Esophagus squamous epithelium (tissue), 5 donors: ENCODE results near the gene G0S2. TPM values are rescaled to one million over a fixed set of nuclear protein-coding genes. Genes with fewer than 3 reads are reported as not detected.

Experiments used
- DNase-seq: peaks from one replicate; lab custom pipeline; 2025; lab: John Stamatoyannopoulos, UW
- H3K27ac ChIP-seq, 4 donors: fragments of 200-600 bp; sonication (generic); one replicate each; pipeline ENCODE4 v1.5.1; 2016 to 2019; ENCODE audit warnings: mild to moderate bottlenecking in 1 of 4
- H3K27me3 ChIP-seq, 4 donors: fragments of 200-600 bp; sonication (generic); 1 replicate in 3 of 4; 2 replicates in 1 of 4; pipeline versions ENCODE4 v1.5.1 to v1.6.0; 2017 to 2021; ENCODE audit warnings: antibody characterized with exemption in 1 of 4
- H3K36me3 ChIP-seq, 3 donors: fragments of 200-600 bp; sonication (generic); one replicate each; pipeline ENCODE4 v1.5.1; 2016 to 2019
- H3K4me1 ChIP-seq, 3 donors: fragments of 200-600 bp; sonication (generic); one replicate each; pipeline ENCODE4 v1.5.1; 2017 to 2019
- H3K4me3 ChIP-seq, 4 donors: fragments of 200-600 bp; sonication (generic); 1 replicate in 3 of 4; 2 replicates in 1 of 4; pipeline ENCODE4 v1.5.1; 2016 to 2019; ENCODE audit warnings: mild to moderate bottlenecking in 2 of 4, moderate library complexity in 1 of 4
- H3K9me3 ChIP-seq, 3 donors: fragments of 200-600 bp; sonication (generic); one replicate each; pipeline ENCODE4 v1.5.1; 2016 to 2019
- POLR2A ChIP-seq, 4 donors: fragments of 450-650 bp; IDR thresholded peaks; one replicate each; pipeline ENCODE4 v1.6.1; 2017; ENCODE audit warnings: antibody characterized with exemption in 4 of 4, mild to moderate bottlenecking in 4 of 4, moderate library complexity in 3 of 4
- WGBS, 2 donors: methylation state at CpG; one replicate each; pipeline ENCODE4 v1.1.5; 2018; 5-methylcytosine and 5-hydroxymethylcytosine counted together
- intact Hi-C: fragments of 100-400 bp; cut with DNase I; formaldehyde crosslinking; loops from one replicate; pipeline ENCODE4 v1.15.0; 2022
- total RNA-seq, 4 donors: library from RNA; depleted of rRNA; stranded (reverse); fragments of >200 nt; gene quantifications; one replicate each; pipeline ENCODE4 v1.1.0, GENCODE V29; 2016
- TF ChIP-seq, protein P1 (sequence below), 6 experiments: fragments of 450-650 bp in 4 of 6; fragments of 200-600 bp in 2 of 6; sonication (generic) in 2 of 6; IDR thresholded peaks; one replicate each; pipeline ENCODE4 v1.5.1; 2016 to 2019; ENCODE audit warnings: antibody characterized with exemption in 6 of 6, mild to moderate bottlenecking in 4 of 6, moderate library complexity in 4 of 6
- donor health status: DM: yes; HTN: yes; CAD: no.

The G0S2 gene
- total RNA-seq, 4 donors from 2014 or later: 6.7 to 25.2 (median 7.1) TPM

DNA sequence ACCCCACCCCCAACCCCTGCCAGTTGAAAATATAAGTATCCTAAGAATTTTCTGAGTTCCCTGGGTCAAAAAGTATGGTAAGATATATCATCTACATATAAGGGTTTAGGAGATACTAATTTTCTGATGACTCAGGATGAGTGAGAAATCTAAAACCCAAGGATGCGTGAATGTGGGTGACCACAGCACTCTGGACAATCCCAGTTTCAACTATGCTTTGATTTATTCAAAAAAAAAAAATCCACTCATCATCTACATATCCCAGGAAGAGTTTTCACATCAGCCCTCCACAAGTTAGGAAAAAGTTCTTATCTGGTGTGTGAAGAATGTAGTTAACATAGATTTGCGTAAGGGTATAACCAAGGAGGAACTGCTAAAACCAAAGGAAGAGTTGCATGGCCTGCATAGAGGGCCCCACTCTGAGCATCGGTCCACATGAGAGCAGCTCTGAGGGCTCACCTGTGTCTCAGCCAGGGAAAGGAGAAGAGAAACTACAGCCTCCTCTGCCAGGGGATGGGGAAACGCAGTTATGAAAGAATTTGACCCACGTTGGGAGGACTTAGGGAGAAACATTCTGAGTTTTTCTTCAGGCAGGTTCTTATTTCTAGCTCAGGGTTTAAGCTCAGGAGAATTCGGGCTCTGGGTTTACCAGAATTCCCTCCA is 41.7 kb upstream of the G0S2 start:
- intact Hi-C loops: no loop called here
- no peaks in the 10 kb centered on the region for H3K9me3 ChIP-seq
- no peak for TF ChIP-seq POLR2A (IDR thresholded peaks at IDR 0.05)
- TF ChIP-seq, protein P1, sequence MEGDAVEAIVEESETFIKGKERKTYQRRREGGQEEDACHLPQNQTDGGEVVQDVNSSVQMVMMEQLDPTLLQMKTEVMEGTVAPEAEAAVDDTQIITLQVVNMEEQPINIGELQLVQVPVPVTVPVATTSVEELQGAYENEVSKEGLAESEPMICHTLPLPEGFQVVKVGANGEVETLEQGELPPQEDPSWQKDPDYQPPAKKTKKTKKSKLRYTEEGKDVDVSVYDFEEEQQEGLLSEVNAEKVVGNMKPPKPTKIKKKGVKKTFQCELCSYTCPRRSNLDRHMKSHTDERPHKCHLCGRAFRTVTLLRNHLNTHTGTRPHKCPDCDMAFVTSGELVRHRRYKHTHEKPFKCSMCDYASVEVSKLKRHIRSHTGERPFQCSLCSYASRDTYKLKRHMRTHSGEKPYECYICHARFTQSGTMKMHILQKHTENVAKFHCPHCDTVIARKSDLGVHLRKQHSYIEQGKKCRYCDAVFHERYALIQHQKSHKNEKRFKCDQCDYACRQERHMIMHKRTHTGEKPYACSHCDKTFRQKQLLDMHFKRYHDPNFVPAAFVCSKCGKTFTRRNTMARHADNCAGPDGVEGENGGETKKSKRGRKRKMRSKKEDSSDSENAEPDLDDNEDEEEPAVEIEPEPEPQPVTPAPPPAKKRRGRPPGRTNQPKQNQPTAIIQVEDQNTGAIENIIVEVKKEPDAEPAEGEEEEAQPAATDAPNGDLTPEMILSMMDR (IDR thresholded peaks at IDR 0.05): no peak
- H3K36me3 ChIP-seq: peaks cover 0 to 44% (median 0%) of the 10 kb centered on the region in 3 donors
- H3K4me1 ChIP-seq: peaks cover 0 to 36% (median 10%) of the 10 kb centered on the region in 3 donors
- no peak overlapping the region for H3K27ac ChIP-seq
- H3K27me3 ChIP-seq: no peaks in the 10 kb centered on the region
- 77 to 79% methylated on average over 6 of the region's 6 CpGs for WGBS, 2 donors
- no peak for DNase-seq
- no peak overlapping the region for H3K4me3 ChIP-seq

DNA sequence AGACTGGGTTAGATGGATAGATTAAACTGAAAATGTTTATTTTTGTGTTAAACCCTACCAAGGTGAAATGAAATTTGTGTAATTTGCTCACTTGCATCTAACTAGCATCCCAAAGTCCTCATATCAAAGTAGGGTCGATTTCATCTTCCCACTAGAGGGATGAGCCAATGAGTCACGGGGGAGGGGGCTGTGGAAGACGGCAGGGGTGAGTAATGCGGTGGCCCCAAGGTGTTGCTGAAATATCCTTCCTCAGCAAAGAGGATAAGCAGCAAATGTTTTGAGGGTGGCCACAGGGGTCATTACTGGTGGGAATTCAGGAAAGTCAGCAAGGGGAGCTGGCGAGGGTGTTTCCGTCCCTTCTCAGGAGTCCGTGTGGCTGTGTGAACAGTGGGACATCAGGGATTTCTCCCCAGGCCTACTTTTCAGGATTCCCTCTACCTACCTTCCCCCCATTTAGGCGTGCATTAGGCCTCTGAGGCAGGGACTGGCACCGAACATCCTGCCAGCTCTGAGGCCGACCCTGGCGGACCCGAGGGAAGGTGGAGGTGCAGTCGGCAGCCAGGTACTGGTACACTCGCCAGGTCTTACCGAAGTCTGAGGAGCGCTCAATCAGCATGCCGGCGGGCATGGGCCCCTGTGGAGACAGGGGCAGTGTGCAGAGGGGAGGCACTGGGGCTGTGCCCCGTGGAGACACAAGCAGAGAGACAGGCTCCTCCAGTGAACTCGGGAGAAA is 41.0 kb upstream of the G0S2 start:
- Histone ChIP-seq H3K27me3 (no peaks in the 10 kb centered on the region), H3K9me3 (no peaks in the 10 kb centered on the region), H3K36me3 (peaks cover 0 to 45% (median 0%) of the 10 kb centered on the region in 3 donors), H3K27ac (no peak overlapping the region), H3K4me1 (peaks cover 0 to 29% (median 9%) of the 10 kb centered on the region in 3 donors), H3K4me3 (no peak overlapping the region)
- DNase-seq: no peak
- TF ChIP-seq POLR2A (IDR thresholded peaks at IDR 0.05): no peak
- TF ChIP-seq, protein P1 (IDR thresholded peaks at IDR 0.05): no peak
- intact Hi-C loops: no loop called here
- WGBS, 2 donors: 68% methylated on average over 7 to 9 of the region's 20 CpGs

DNA sequence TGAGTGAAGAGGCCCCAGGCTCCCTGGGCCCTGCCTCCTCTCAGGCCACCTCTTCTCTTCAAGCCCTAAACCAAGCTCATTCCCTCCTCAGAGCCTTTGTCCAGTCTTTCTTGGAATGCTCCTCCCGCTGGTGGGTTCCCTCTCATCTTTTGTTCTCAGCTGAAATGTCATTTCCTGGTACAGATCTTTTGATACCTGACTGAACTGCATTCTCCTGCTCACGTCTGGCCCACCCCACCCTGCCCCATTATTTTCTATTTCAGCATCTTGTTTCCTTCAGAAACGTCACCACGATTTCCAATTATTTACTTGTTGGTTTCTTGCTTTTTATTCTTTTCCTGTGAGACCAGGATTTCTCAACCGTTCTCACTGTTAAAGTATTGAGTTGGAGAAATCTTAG is 39.4 kb upstream of the G0S2 start:
- no peak overlapping the region for H3K4me3 ChIP-seq
- H3K4me1 ChIP-seq: peaks cover 0 to 24% (median 0%) of the 10 kb centered on the region in 3 donors
- intact Hi-C loops: no loop called here
- H3K27me3 ChIP-seq: no peaks in the 10 kb centered on the region
- DNase-seq: no peak
- H3K36me3 ChIP-seq: peaks cover 0 to 39% (median 0%) of the 10 kb centered on the region in 3 donors
- H3K9me3 ChIP-seq: no peaks in the 10 kb centered on the region
- WGBS, 2 donors: 70 to 82% methylated on average over 5 of the region's 5 CpGs
- TF ChIP-seq, protein P1 (IDR thresholded peaks at IDR 0.05): no peak
- TF ChIP-seq POLR2A (IDR thresholded peaks at IDR 0.05): no peak
- H3K27ac ChIP-seq: no peak overlapping the region

DNA sequence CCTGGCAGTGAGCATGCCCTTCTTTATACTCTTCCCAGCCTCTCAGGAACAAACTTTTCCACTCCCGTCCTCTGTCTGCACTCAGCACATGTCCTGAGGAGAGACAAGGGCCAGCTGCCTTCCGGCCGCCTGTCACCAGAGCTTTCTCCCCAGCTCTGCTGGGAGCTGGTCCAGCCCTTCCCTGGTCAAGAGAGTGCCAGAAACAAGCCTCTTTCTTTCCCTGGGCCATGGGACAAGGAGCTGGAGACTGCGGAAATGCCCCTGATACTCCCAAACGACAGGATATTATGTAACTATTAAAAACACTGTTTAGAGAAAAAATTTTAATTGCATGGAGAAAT is 33.4 kb upstream of the G0S2 start:
- Histone ChIP-seq H3K4me3 (no peak overlapping the region), H3K9me3 (no peaks in the 10 kb centered on the region), H3K27ac (peak overlapping the region; percentile 38 to 83 (median 70)), H3K4me1 (peaks cover 29 to 71% (median 45%) of the 10 kb centered on the region in 3 donors), H3K36me3 (peaks cover 0 to 17% (median 0%) of the 10 kb centered on the region in 3 donors), H3K27me3 (peaks cover 0 to 5% (median 0%) of the 10 kb centered on the region in 4 donors)
- WGBS, 2 donors: 30 to 59% methylated on average over 2 to 4 of the region's 5 CpGs
- intact Hi-C loops: no loop called here
- TF ChIP-seq, protein P1 (IDR thresholded peaks at IDR 0.05): no peak
- no peak for TF ChIP-seq POLR2A (IDR thresholded peaks at IDR 0.05)
- DNase-seq: no peak

DNA sequence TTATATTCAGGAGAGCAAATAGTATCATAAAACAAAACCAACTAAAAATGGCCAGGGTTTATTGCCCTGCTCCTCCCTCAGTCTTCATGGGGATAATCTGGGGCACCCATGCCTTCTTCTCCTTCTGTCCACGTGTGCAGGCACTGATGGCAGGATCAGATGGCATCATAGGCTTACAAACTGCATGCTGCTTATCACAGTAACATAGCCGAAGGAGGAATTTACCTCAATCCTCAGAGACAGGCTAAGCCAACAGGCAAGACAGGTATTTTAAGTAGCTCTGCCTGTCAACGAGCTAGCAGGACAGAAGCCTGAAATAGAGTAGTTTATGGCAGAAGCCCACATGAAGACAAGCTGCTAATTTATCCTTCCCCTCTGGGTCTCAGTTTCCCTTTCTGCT is 32.4 kb upstream of the G0S2 start:
- WGBS, 2 donors: 15 to 27% methylated on average over 3 of the region's 3 CpGs
- intact Hi-C loops: no loop called here
- peaks cover 0 to 8% (median 0%) of the 10 kb centered on the region in 3 donors for H3K36me3 ChIP-seq
- H3K27me3 ChIP-seq: peaks cover 0 to 5% (median 0%) of the 10 kb centered on the region in 4 donors
- H3K4me3 ChIP-seq: no peak overlapping the region
- no peak for TF ChIP-seq POLR2A (IDR thresholded peaks at IDR 0.05)
- TF ChIP-seq, protein P1 (IDR thresholded peaks at IDR 0.05): no peak
- H3K4me1 ChIP-seq: peaks cover 29 to 81% (median 55%) of the 10 kb centered on the region in 3 donors
- no peak for DNase-seq
- H3K27ac ChIP-seq: peak overlapping the region; percentile 57 to 73 (median 67)
- no peaks in the 10 kb centered on the region for H3K9me3 ChIP-seq
